Esophagus muscularis mucosa (tissue), 3 donors: ENCODE measurements around the gene CDC42EP1.

Source experiments
- POLR2AphosphoS5 ChIP-seq, 2 donors: sonication (generic); formaldehyde crosslinking; IDR thresholded peaks; one replicate each; pipeline ENCODE4 v1.6.1; 2017; ENCODE audit warnings: antibody characterized with exemption in 2 of 2
- TF ChIP-seq, protein P1 (sequence below), 3 experiments: fragments of 200-600 bp in 2 of 3; fragments of 450-650 bp in 1 of 3; sonication (generic) in 2 of 3; IDR thresholded peaks; one replicate each; pipeline ENCODE4 v1.5.1; 2017 to 2019; ENCODE audit warnings: antibody characterized with exemption in 3 of 3, mild to moderate bottlenecking in 2 of 3, moderate library complexity in 1 of 3

DNA sequence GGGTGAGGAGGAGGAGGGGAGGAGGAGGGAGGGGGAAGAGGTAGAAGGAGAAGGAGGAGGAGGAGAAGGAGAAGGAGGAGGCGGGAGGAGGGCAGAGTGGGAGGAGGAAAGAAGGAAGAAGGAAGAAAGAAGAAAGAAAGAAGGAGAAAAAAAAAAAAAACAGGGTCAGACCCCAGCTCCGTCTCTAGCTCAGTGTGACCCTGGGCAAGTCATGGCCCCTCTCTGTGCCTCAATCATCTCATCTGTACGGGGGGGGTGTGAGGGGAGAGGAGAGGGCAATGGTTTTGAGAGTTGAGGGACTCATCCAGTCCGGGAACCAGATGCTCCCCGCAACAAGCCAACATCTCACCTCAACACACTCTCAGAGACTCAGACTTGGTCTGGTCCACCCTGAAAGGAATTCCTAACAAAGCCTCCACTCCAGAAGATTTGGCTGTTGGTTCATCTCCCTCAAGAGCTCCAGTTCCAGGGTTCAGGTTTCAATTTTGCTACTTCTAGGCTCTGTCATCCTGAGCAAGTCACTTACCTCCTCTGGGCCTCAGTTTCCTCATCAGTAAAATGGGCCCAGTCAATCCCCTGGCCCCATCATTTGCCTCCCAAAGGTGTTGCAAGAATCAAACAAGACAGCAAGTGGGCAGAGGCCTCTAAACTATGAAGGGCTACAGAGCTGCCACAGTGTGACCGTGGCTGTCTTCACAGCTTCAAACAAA is 48.7 kb upstream of the CDC42EP1 start:
- TF ChIP-seq, protein P1, sequence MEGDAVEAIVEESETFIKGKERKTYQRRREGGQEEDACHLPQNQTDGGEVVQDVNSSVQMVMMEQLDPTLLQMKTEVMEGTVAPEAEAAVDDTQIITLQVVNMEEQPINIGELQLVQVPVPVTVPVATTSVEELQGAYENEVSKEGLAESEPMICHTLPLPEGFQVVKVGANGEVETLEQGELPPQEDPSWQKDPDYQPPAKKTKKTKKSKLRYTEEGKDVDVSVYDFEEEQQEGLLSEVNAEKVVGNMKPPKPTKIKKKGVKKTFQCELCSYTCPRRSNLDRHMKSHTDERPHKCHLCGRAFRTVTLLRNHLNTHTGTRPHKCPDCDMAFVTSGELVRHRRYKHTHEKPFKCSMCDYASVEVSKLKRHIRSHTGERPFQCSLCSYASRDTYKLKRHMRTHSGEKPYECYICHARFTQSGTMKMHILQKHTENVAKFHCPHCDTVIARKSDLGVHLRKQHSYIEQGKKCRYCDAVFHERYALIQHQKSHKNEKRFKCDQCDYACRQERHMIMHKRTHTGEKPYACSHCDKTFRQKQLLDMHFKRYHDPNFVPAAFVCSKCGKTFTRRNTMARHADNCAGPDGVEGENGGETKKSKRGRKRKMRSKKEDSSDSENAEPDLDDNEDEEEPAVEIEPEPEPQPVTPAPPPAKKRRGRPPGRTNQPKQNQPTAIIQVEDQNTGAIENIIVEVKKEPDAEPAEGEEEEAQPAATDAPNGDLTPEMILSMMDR (IDR thresholded peaks at IDR 0.05): no peak
- TF ChIP-seq POLR2AphosphoS5 (IDR thresholded peaks at IDR 0.05): no peak
